HepG2 (cell line): ENCODE data around the gene FAM177B. TPM values are rescaled to one million over a fixed set of nuclear protein-coding genes. Genes with fewer than 3 reads are reported as not detected.

Experiments used
- ATAC-seq: fragments of 200-7000 bp; cut with Tn5 transposase; 3 replicates; pipeline ENCODE4 v1.9.1; 2020; ENCODE audit warnings: mild to moderate bottlenecking, moderate library complexity
- BruUV-seq: library from RNA; stranded (reverse); fragments of 400-500 nt; replicated peaks from 2 replicates; lab custom pipeline; 2021; lab: Mats Ljungman, UMichigan
- CTCF ChIA-PET: fragments of 300-600 bp; formaldehyde crosslinking; extraction: SDS; loops from one replicate; lab custom pipeline; 2021; ENCODE audit warnings: low total read pairs, inconsistent platforms, low intra/inter-chr PET ratio; lab: Yijun Ruan, JAX
- POLR2A ChIA-PET: fragments of 350-600 bp; sonication (Branson Sonifier 250); formaldehyde crosslinking; loops from one replicate; lab custom pipeline; 2020; ENCODE audit warnings: antibody characterized with exemption, inconsistent platforms; lab: Yijun Ruan, JAX
- DNase-seq: peaks from one replicate; pipeline ENCODE4 v3.0.0-alpha.2; 2015; ENCODE audit warnings: low spot score
- FAIRE-seq: peaks from 3 replicates; lab custom pipeline; 2011; peaks lifted over from hg19 to GRCh38; lab: Jason Lieb, UNC
- H2AFZ ChIP-seq: one replicate; pipeline ENCODE4 v1.6.1; 2011; ENCODE audit warnings: low read length, inconsistent platforms
- H3K27ac ChIP-seq: fragments of 300-600 bp; 3 replicates; pipeline ENCODE4 v1.8.0; 2011; ENCODE audit warnings: mixed run types, mild to moderate bottlenecking, mixed read lengths, low read length, inconsistent platforms; ENCODE audit not compliant: insufficient read depth; ENCODE audit errors: extremely low read length
- H3K27me3 ChIP-seq, 2 experiments: fragments of 200-600 bp in 1 of 2; 2 replicates in 1 of 2; 3 replicates in 1 of 2; pipeline versions ENCODE4 v1.6.0 to v1.8.0; 2011; ENCODE audit warnings: low read length in 2 of 2, mild to moderate bottlenecking in 2 of 2, moderate library complexity in 2 of 2, inconsistent platforms in 1 of 2; ENCODE audit not compliant: insufficient read depth in 2 of 2, control insufficient read depth in 1 of 2
- H3K36me3 ChIP-seq, 2 experiments: fragments of 200-600 bp in 1 of 2; replicated peaks in 1 of 2; 2 replicates in 1 of 2; 3 replicates in 1 of 2; pipeline versions ENCODE4 v1.5.1 to v1.8.0; 2011; ENCODE audit warnings: low read length in 2 of 2, inconsistent platforms in 1 of 2; ENCODE audit not compliant: insufficient read depth in 2 of 2, control insufficient read depth in 1 of 2
- H3K4me1 ChIP-seq: 2 replicates; pipeline ENCODE4 v1.5.1; 2012; ENCODE audit warnings: low read length, inconsistent platforms; ENCODE audit not compliant: insufficient read depth
- H3K4me2 ChIP-seq: 2 replicates; pipeline ENCODE4 v1.6.0; 2011; ENCODE audit warnings: low read depth, low read length, inconsistent platforms
- H3K4me3 ChIP-seq, 3 experiments: fragments of 200-600 bp in 1 of 3; sonication (generic), shearing (Covaris generic) in 1 of 3; replicated peaks in 1 of 3; 2 replicates each; pipeline ENCODE4 v1.5.1; 2011 to 2016; ENCODE audit warnings: low read length in 3 of 3, inconsistent platforms in 2 of 3, low read depth in 2 of 3, mild to moderate bottlenecking in 2 of 3, control low read depth in 1 of 3, mixed read lengths in 1 of 3; ENCODE audit not compliant: insufficient read depth in 1 of 3
- H3K79me2 ChIP-seq: one replicate; pipeline ENCODE4 v1.6.1; 2011; ENCODE audit warnings: low read length, inconsistent platforms; ENCODE audit not compliant: insufficient read depth
- H3K9ac ChIP-seq: 2 replicates; pipeline ENCODE4 v1.6.0; 2011; ENCODE audit warnings: mild to moderate bottlenecking, low read depth, low read length, inconsistent platforms; ENCODE audit not compliant: insufficient read depth
- H3K9me3 ChIP-seq: 2 replicates; pipeline ENCODE4 v1.5.1; 2012; ENCODE audit warnings: mild to moderate bottlenecking, low read length
- H4K20me1 ChIP-seq: 2 replicates; pipeline ENCODE4 v1.6.0; 2011; ENCODE audit warnings: inconsistent platforms, mild to moderate bottlenecking, low read length, moderate library complexity; ENCODE audit not compliant: insufficient read depth
- EEA1 ChIP-seq: sonication (generic); formaldehyde crosslinking; IDR thresholded peaks from 2 replicates; pipeline ENCODE4 v1.5.1; 2020; ENCODE audit warnings: mild to moderate bottlenecking, missing genetic modification reagents, borderline replicate concordance
- EED ChIP-seq: sonication (generic); formaldehyde crosslinking; IDR thresholded peaks from 2 replicates; pipeline ENCODE4 v1.5.0; 2020; ENCODE audit warnings: mild to moderate bottlenecking, missing genetic modification reagents
- HNRNPUL1 ChIP-seq: fragments of 200-400 bp; formaldehyde crosslinking; IDR thresholded peaks from 2 replicates; pipeline ENCODE4 v1.6.1; 2017; ENCODE audit warnings: low read depth, mild to moderate bottlenecking, low read length, moderate library complexity
- KLF6 ChIP-seq: IDR thresholded peaks from 2 replicates; pipeline ENCODE4 v1.8.0; 2016; ENCODE audit warnings: missing biosample characterization, missing genetic modification reagents
- SRY ChIP-seq: sonication (generic); formaldehyde crosslinking; IDR thresholded peaks from 2 replicates; pipeline ENCODE4 v1.8.0; 2022; ENCODE audit warnings: mild to moderate bottlenecking, missing genetic modification reagents
- TOE1 ChIP-seq: sonication (generic); formaldehyde crosslinking; IDR thresholded peaks from 2 replicates; pipeline ENCODE4 v1.4.0; 2020; ENCODE audit warnings: mild to moderate bottlenecking, missing genetic modification reagents
- ZNF232 ChIP-seq: sonication (generic); formaldehyde crosslinking; IDR thresholded peaks from 2 replicates; pipeline ENCODE4 v1.4.0; 2020; ENCODE audit warnings: missing genetic modification reagents, borderline replicate concordance
- ZNF816 ChIP-seq: sonication (generic); formaldehyde crosslinking; IDR thresholded peaks from 2 replicates; pipeline ENCODE4 v1.8.0; 2022; ENCODE audit warnings: missing genetic modification reagents, mild to moderate bottlenecking, borderline replicate concordance
- WGBS: methylation state at CpG from one replicate; pipeline ENCODE4 v1.1.6; 2017; ENCODE audit warnings: low lambda C conversion rate; 5-methylcytosine and 5-hydroxymethylcytosine counted together
- in situ Hi-C: cut with HindIII; loops from 2 replicates; pipeline ENCODE4 v1.10.0; 2017; ENCODE audit warnings: low pct_unique_long_range_greater_than_20kb; ENCODE audit not compliant: extremely low pct_ligation_motif_present
- intact Hi-C: fragments of 100-400 bp; cut with micrococcal nuclease; formaldehyde crosslinking; loops from one replicate; pipeline ENCODE4 v1.10.0; 2022; ENCODE audit not compliant: unreplicated experiment
- polyA plus RNA-seq, 8 experiments: library from polyadenylated mRNA; depleted of rRNA in 3 of 8; stranded (reverse) in 7 of 8; unstranded in 1 of 8; fragments of >200 nt; fragmentation: Illumina TruSeq in 4 of 8; extraction: Trizol in 4 of 8; gene quantifications; 2 replicates each; pipeline versions ENCODE4 v1.2.1 to v1.2.3, GENCODE V29; 2011 to 2016; ENCODE audit warnings: low read depth in 4 of 8, missing spikeins in 1 of 8, mixed read lengths in 1 of 8; ENCODE audit not compliant: insufficient read depth in 1 of 8
- total RNA-seq, 5 experiments: library from RNA; depleted of rRNA; stranded (reverse); fragments of >200 nt; fragmentation: Illumina TruSeq; extraction: Trizol; gene quantifications; 2 replicates each; pipeline ENCODE4 v1.2.3, GENCODE V29; 2016; ENCODE audit warnings: low read depth in 1 of 5
- TF ChIP-seq, protein P1 (sequence below): sonication (generic); formaldehyde crosslinking; conservative IDR thresholded peaks from 2 replicates; pipeline ENCODE4 v1.4.0; 2020; ENCODE audit warnings: missing genetic modification reagents
- TF ChIP-seq, protein P2 (sequence below): sonication (generic); formaldehyde crosslinking; IDR thresholded peaks from 2 replicates; pipeline ENCODE4 v1.5.1; 2020; ENCODE audit warnings: missing genetic modification reagents, mild to moderate bottlenecking, borderline replicate concordance
- TF ChIP-seq, protein P3 (sequence below): sonication (generic); formaldehyde crosslinking; IDR thresholded peaks from 2 replicates; pipeline ENCODE4 v1.4.0; 2020; ENCODE audit warnings: missing genetic modification reagents, borderline replicate concordance
- TF ChIP-seq, protein P4 (sequence below): sonication (generic); formaldehyde crosslinking; IDR thresholded peaks from 2 replicates; pipeline ENCODE4 v1.4.0; 2020; ENCODE audit warnings: missing genetic modification reagents
- TF ChIP-seq, protein P5 (sequence below): sonication (generic); formaldehyde crosslinking; IDR thresholded peaks from 2 replicates; pipeline ENCODE4 v1.9.0; 2022; ENCODE audit warnings: low read depth, missing genetic modification reagents

Gene FAM177B
- total and polyA plus RNA-seq, 2 of the 13 experiments (the other 11 are each of a cell fraction or from before 2014, with no cell fraction given), result 0.05 TPM; not detected in 1

DNA sequence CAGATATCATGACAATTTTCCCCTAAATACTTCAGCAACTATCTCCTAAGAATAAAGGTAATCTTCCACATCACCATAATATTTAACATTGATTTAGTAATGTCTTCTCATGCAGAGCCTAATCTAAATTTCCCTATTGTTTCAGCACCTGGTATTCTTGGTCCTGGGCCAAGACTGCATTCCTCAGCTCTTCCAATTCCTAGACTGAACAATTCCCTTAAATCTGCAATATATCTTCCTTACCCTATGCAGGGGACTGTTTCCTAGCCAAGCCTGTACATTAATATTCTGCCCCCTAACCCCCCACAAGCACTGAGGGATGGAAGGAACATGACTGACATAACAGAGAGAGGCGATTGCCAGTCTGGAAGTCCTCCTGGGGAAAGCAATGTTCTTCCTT, 49.1 kb downstream of the FAM177B start:
- Histone ChIP-seq H3K4me2 (no peak overlapping the region), H3K9me3 (no peaks in the 10 kb centered on the region), H3K27me3 (no peaks in the 10 kb centered on the region; a peak in 1 of 5 replicates), H3K79me2 (no peaks in the 10 kb centered on the region), H3K9ac (no peak overlapping the region), H4K20me1 (no peaks in the 10 kb centered on the region), H3K27ac (no peak overlapping the region), H3K36me3 (no peaks in the 10 kb centered on the region), H3K4me1 (no peaks in the 10 kb centered on the region), H2AFZ (no peak overlapping the region), H3K4me3 (no peak overlapping the region)
- DNase-seq, result no peak
- 0% methylated on average over 1 of the region's 1 CpG for whole genome bisulfite sequencing
- BruUV-seq, result no TSS peak
- ChIA-PET POLR2A (no interaction called here), CTCF (no interaction called here)
- in situ Hi-C loops (no loop called here), intact Hi-C loops (no loop called here)
- no peak for ATAC-seq
- no peak for FAIRE-seq
- TF ChIP-seq SRY (CRISPR knock-in tag) (no peak), TOE1 (CRISPR knock-in tag) (no peak), ZNF816 (no peak), KLF6 (CRISPR knock-in tag) (no peak), EED (CRISPR knock-in tag) (no peak), ZNF232 (CRISPR knock-in tag) (no peak), HNRNPUL1 (no peak), EEA1 (no peak)
- TF ChIP-seq, protein P1, sequence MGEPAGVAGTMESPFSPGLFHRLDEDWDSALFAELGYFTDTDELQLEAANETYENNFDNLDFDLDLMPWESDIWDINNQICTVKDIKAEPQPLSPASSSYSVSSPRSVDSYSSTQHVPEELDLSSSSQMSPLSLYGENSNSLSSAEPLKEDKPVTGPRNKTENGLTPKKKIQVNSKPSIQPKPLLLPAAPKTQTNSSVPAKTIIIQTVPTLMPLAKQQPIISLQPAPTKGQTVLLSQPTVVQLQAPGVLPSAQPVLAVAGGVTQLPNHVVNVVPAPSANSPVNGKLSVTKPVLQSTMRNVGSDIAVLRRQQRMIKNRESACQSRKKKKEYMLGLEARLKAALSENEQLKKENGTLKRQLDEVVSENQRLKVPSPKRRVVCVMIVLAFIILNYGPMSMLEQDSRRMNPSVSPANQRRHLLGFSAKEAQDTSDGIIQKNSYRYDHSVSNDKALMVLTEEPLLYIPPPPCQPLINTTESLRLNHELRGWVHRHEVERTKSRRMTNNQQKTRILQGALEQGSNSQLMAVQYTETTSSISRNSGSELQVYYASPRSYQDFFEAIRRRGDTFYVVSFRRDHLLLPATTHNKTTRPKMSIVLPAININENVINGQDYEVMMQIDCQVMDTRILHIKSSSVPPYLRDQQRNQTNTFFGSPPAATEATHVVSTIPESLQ (CRISPR knock-in tag), result no peak
- TF ChIP-seq, protein P2, sequence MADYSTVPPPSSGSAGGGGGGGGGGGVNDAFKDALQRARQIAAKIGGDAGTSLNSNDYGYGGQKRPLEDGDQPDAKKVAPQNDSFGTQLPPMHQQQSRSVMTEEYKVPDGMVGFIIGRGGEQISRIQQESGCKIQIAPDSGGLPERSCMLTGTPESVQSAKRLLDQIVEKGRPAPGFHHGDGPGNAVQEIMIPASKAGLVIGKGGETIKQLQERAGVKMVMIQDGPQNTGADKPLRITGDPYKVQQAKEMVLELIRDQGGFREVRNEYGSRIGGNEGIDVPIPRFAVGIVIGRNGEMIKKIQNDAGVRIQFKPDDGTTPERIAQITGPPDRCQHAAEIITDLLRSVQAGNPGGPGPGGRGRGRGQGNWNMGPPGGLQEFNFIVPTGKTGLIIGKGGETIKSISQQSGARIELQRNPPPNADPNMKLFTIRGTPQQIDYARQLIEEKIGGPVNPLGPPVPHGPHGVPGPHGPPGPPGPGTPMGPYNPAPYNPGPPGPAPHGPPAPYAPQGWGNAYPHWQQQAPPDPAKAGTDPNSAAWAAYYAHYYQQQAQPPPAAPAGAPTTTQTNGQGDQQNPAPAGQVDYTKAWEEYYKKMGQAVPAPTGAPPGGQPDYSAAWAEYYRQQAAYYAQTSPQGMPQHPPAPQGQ (CRISPR knock-in tag), result no peak
- TF ChIP-seq, protein P3, sequence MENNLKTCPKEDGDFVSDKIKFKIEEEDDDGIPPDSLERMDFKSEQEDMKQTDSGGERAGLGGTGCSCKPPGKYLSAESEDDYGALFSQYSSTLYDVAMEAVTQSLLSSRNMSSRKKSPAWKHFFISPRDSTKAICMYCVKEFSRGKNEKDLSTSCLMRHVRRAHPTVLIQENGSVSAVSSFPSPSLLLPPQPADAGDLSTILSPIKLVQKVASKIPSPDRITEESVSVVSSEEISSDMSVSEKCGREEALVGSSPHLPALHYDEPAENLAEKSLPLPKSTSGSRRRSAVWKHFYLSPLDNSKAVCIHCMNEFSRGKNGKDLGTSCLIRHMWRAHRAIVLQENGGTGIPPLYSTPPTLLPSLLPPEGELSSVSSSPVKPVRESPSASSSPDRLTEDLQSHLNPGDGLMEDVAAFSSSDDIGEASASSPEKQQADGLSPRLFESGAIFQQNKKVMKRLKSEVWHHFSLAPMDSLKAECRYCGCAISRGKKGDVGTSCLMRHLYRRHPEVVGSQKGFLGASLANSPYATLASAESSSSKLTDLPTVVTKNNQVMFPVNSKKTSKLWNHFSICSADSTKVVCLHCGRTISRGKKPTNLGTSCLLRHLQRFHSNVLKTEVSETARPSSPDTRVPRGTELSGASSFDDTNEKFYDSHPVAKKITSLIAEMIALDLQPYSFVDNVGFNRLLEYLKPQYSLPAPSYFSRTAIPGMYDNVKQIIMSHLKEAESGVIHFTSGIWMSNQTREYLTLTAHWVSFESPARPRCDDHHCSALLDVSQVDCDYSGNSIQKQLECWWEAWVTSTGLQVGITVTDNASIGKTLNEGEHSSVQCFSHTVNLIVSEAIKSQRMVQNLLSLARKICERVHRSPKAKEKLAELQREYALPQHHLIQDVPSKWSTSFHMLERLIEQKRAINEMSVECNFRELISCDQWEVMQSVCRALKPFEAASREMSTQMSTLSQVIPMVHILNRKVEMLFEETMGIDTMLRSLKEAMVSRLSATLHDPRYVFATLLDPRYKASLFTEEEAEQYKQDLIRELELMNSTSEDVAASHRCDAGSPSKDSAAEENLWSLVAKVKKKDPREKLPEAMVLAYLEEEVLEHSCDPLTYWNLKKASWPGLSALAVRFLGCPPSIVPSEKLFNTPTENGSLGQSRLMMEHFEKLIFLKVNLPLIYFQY (CRISPR knock-in tag), result no peak
- TF ChIP-seq, protein P4, sequence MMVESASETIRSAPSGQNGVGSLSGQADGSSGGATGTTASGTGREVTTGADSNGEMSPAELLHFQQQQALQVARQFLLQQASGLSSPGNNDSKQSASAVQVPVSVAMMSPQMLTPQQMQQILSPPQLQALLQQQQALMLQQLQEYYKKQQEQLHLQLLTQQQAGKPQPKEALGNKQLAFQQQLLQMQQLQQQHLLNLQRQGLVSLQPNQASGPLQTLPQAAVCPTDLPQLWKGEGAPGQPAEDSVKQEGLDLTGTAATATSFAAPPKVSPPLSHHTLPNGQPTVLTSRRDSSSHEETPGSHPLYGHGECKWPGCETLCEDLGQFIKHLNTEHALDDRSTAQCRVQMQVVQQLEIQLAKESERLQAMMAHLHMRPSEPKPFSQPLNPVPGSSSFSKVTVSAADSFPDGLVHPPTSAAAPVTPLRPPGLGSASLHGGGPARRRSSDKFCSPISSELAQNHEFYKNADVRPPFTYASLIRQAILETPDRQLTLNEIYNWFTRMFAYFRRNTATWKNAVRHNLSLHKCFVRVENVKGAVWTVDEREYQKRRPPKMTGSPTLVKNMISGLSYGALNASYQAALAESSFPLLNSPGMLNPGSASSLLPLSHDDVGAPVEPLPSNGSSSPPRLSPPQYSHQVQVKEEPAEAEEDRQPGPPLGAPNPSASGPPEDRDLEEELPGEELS (CRISPR knock-in tag), result no peak
- TF ChIP-seq, protein P5, sequence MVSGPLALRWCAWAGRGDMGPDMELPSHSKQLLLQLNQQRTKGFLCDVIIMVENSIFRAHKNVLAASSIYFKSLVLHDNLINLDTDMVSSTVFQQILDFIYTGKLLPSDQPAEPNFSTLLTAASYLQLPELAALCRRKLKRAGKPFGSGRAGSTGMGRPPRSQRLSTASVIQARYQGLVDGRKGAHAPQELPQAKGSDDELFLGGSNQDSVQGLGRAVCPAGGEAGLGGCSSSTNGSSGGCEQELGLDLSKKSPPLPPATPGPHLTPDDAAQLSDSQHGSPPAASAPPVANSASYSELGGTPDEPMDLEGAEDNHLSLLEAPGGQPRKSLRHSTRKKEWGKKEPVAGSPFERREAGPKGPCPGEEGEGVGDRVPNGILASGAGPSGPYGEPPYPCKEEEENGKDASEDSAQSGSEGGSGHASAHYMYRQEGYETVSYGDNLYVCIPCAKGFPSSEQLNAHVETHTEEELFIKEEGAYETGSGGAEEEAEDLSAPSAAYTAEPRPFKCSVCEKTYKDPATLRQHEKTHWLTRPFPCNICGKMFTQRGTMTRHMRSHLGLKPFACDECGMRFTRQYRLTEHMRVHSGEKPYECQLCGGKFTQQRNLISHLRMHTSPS (CRISPR knock-in tag), result no peak
